Neural cell (in vitro differentiated cells): ENCODE data around the gene SRSF8. TPM values are rescaled to one million over a fixed set of nuclear protein-coding genes. Genes with fewer than 3 reads are reported as not detected.

ENCODE experiments used
- H2AFZ ChIP-seq: fragments of 200-600, 300-800 bp; sonication (generic), shearing (Covaris generic); 2 replicates; pipeline ENCODE4 v1.6.0; 2014; ENCODE audit warnings: low read depth, mild to moderate bottlenecking, antibody characterized with exemption, low read length, moderate library complexity
- H3F3A ChIP-seq: fragments of 200-600 bp; shearing (Covaris generic); 2 replicates; pipeline ENCODE4 v1.6.1; 2016; ENCODE audit warnings: mild to moderate bottlenecking, moderate library complexity, mixed read lengths, antibody characterized with exemption, low read length; ENCODE audit not compliant: insufficient read depth, poor library complexity, severe bottlenecking
- H3K27ac ChIP-seq: fragments of 200-600, 300-800 bp; sonication (generic), shearing (Covaris generic); 2 replicates; pipeline ENCODE4 v1.5.1; 2014; ENCODE audit warnings: mild to moderate bottlenecking, low read length, moderate library complexity
- H3K27me3 ChIP-seq: fragments of 300-800, 200-600 bp; sonication (generic), shearing (Covaris generic); 2 replicates; pipeline ENCODE4 v1.6.0; 2014; ENCODE audit warnings: mild to moderate bottlenecking, low read depth, low read length, moderate library complexity; ENCODE audit not compliant: insufficient read depth
- H3K36me3 ChIP-seq: fragments of 300-800, 200-600 bp; sonication (generic), shearing (Covaris generic); 2 replicates; pipeline ENCODE4 v1.5.1; 2014; ENCODE audit warnings: mild to moderate bottlenecking, antibody characterized with exemption, low read length, moderate library complexity; ENCODE audit not compliant: insufficient read depth
- H3K4me2 ChIP-seq: fragments of 300-800, 200-600 bp; sonication (generic), shearing (Covaris generic); 2 replicates; pipeline ENCODE4 v1.6.0; 2014; ENCODE audit warnings: mild to moderate bottlenecking, low read length
- H3K4me3 ChIP-seq: fragments of 300-800, 200-600 bp; sonication (generic), shearing (Covaris generic); 2 replicates; pipeline ENCODE4 v1.5.1; 2014; ENCODE audit warnings: mild to moderate bottlenecking, low read length, moderate library complexity
- H3K79me2 ChIP-seq: fragments of 200-600 bp; shearing (Covaris generic); replicated peaks from 2 replicates; pipeline ENCODE4 v1.6.0; 2014; ENCODE audit warnings: mild to moderate bottlenecking, low read length, moderate library complexity; ENCODE audit not compliant: insufficient read depth
- H3K9ac ChIP-seq: fragments of 300-800, 200-600 bp; sonication (generic), shearing (Covaris generic); 2 replicates; pipeline ENCODE4 v1.6.1; 2016; ENCODE audit warnings: mild to moderate bottlenecking, low read length, mixed read lengths
- H3K9me2 ChIP-seq: fragments of 200-600 bp; shearing (Covaris generic); 2 replicates; pipeline ENCODE4 v1.6.1; 2016; ENCODE audit warnings: mild to moderate bottlenecking, low read length, mixed read lengths; ENCODE audit not compliant: insufficient read depth
- H3K9me3 ChIP-seq: fragments of 200-600, 300-800 bp; sonication (generic), shearing (Covaris generic); 2 replicates; pipeline ENCODE4 v1.6.1; 2016; ENCODE audit warnings: mild to moderate bottlenecking, mixed run types, low read length, moderate library complexity, mixed read lengths
- H4K20me1 ChIP-seq: fragments of 200-600 bp; shearing (Covaris generic); 2 replicates; pipeline ENCODE4 v1.6.1; 2016; ENCODE audit warnings: mild to moderate bottlenecking, mixed run types; ENCODE audit not compliant: insufficient read depth
- CTCF ChIP-seq: fragments of 450-650 bp; IDR thresholded peaks from 2 replicates; pipeline ENCODE4 v1.5.1; 2014; ENCODE audit warnings: antibody characterized with exemption, mild to moderate bottlenecking, moderate library complexity; ENCODE audit not compliant: poor library complexity, severe bottlenecking
- EP300 ChIP-seq: fragments of 450-650 bp; conservative IDR thresholded peaks from 2 replicates; pipeline ENCODE4 v1.6.1; 2014; ENCODE audit warnings: antibody characterized with exemption, mild to moderate bottlenecking, moderate library complexity; ENCODE audit not compliant: poor library complexity, severe bottlenecking
- EZH2 ChIP-seq: fragments of 200-600, 300-800 bp; shearing (Covaris generic), sonication (generic); IDR thresholded peaks from 2 replicates; pipeline ENCODE4 v1.6.1; 2014; ENCODE audit warnings: antibody characterized with exemption, low read length, borderline replicate concordance, mild to moderate bottlenecking; ENCODE audit not compliant: insufficient read depth, poor library complexity, severe bottlenecking
- MXI1 ChIP-seq: fragments of 450-650 bp; conservative IDR thresholded peaks from 2 replicates; pipeline ENCODE4 v1.6.1; 2014; ENCODE audit warnings: antibody characterized with exemption, mild to moderate bottlenecking; ENCODE audit not compliant: poor library complexity, severe bottlenecking
- POLR2AphosphoS5 ChIP-seq: IDR thresholded peaks from 2 replicates; pipeline ENCODE4 v1.6.1; 2012
- RAD21 ChIP-seq: fragments of 450-650 bp; conservative IDR thresholded peaks from 2 replicates; pipeline ENCODE4 v1.6.1; 2014; ENCODE audit warnings: antibody characterized with exemption, mild to moderate bottlenecking, moderate library complexity
- REST ChIP-seq: IDR thresholded peaks from 2 replicates; pipeline ENCODE4 v1.6.1; 2012; ENCODE audit warnings: borderline replicate concordance
- SMC3 ChIP-seq: fragments of 450-650 bp; conservative IDR thresholded peaks from 2 replicates; pipeline ENCODE4 v1.6.1; 2014; ENCODE audit warnings: antibody characterized with exemption, mild to moderate bottlenecking, moderate library complexity; ENCODE audit not compliant: poor library complexity
- TAF1 ChIP-seq: IDR thresholded peaks from 2 replicates; pipeline ENCODE4 v1.6.1; 2012; ENCODE audit warnings: low read depth
- polyA plus RNA-seq: library from polyadenylated mRNA; depleted of rRNA; stranded (reverse); fragments of >200 nt; gene quantifications from 2 replicates; pipeline ENCODE4 v1.2.3, GENCODE V29; 2014

The SRSF8 gene
- polyA plus RNA-seq, 1 donor from 2014 or later, result 44.6 TPM

GRCh38 chr11:95097209-95097608, 30.5 kb downstream of the SRSF8 start:
- H4K20me1 ChIP-seq, result no peaks in the 10 kb centered on the region
- no peak overlapping the region for H2AFZ ChIP-seq
- no peaks in the 10 kb centered on the region for H3K79me2 ChIP-seq
- no peak overlapping the region for H3K4me3 ChIP-seq
- TF ChIP-seq RAD21 (no peak), MXI1 (no peak), POLR2AphosphoS5 (no peak), REST (no peak), SMC3 (no peak), EP300 (no peak), CTCF (no peak), TAF1 (no peak)
- H3K9ac ChIP-seq, result no peak overlapping the region
- no peak overlapping the region for H3K4me2 ChIP-seq
- no peaks in the 10 kb centered on the region for H3K27me3 ChIP-seq
- H3K36me3 ChIP-seq, result no peaks in the 10 kb centered on the region
- H3F3A ChIP-seq, result no peaks in the 10 kb centered on the region
- H3K27ac ChIP-seq, result no peak overlapping the region
- H3K9me3 ChIP-seq, result no peaks in the 10 kb centered on the region
- no peaks in the 10 kb centered on the region for H3K9me2 ChIP-seq

- H3K27ac ChIP-seq, result no peak overlapping the region
- no peaks in the 10 kb centered on the region for H3K27me3 ChIP-seq
- H3K79me2 ChIP-seq, result no peaks in the 10 kb centered on the region
- H3K36me3 ChIP-seq, result no peaks in the 10 kb centered on the region
- no peak overlapping the region for H3K4me3 ChIP-seq
- H3K4me2 ChIP-seq, result no peak overlapping the region
- H3K9ac ChIP-seq, result no peak overlapping the region
- H3K9me2 ChIP-seq, result no peaks in the 10 kb centered on the region
- H4K20me1 ChIP-seq, result no peaks in the 10 kb centered on the region
- H3K9me3 ChIP-seq, result no peaks in the 10 kb centered on the region
- no peaks in the 10 kb centered on the region for H3F3A ChIP-seq
- no peak for TF ChIP-seq REST
- no peak for TF ChIP-seq EP300
- no peak for TF ChIP-seq TAF1
- TF ChIP-seq EZH2, result no peak
- no peak for TF ChIP-seq RAD21
- TF ChIP-seq POLR2AphosphoS5, result no peak
- TF ChIP-seq MXI1, result no peak
- no peak for TF ChIP-seq CTCF
- no peak for TF ChIP-seq SMC3
- no peak overlapping the region for H2AFZ ChIP-seq
Observed at GRCh38 chr11:95098826-95099225, 32.1 kb downstream of the SRSF8 start.
